ENCODE data around the gene COL25A1. TPM values are rescaled to one million over a fixed set of nuclear protein-coding genes. Genes with fewer than 3 reads are reported as not detected.

The COL25A1 gene
- total RNA-seq, 1 experiment from 2014 or later = 8.8 TPM

DNA sequence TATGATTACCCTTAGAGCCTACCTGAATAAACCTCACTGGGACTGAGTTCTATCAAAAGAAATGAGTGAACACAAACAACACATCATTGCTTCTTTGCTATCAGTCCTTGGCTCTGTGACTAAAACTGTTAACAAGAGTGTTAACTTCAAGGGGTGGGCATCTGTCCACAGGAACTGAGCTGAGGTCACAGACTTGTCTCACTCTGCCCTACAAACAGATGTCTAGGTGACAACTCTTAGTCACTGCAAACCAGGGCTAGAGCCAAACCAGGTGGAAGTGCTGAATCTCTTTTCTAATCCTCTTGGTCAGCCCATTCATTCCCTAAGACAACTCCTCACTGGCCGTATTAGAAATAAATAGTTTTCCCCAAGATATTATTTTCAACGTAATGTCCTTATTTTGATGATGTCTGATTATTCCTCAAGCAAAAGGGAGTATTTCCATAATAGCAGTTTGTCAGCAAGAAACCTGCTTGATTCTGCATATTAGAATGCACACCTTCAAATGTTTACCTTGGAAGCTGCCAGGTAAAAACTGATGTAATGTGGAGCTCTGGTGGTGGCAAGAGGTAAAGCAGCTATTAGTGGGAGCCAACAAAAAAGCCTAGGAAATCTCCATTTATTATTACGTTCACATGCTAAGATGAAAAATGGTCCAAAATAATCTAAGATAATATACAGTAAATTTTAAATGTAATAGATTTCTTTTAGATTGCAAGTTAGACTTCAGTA lies 4.0 kb downstream of the COL25A1 start:
- Histone ChIP-seq H3K4me3 (ENCODE audit: low read depth, low read length, poor library complexity, severe bottlenecking) (no peak overlapping the region), H3K4me1 (ENCODE audit: insufficient read depth, low read length, poor library complexity, severe bottlenecking) (peaks cover 32% of the 10 kb centered on the region), H3K36me3 (ENCODE audit: insufficient read depth, low read length, poor library complexity, severe bottlenecking) (no peaks in the 10 kb centered on the region), H3K27me3 (replicated peaks; ENCODE audit: insufficient read depth, low read depth, low read length, poor library complexity) (peaks cover 23% of the 10 kb centered on the region), H3K9me3 (ENCODE audit: low read depth, low read length, poor library complexity, severe bottlenecking) (no peaks in the 10 kb centered on the region), H3K27ac (ENCODE audit: low read depth, low read length, poor library complexity, severe bottlenecking) (no peak overlapping the region)
- CTCF ChIA-PET = interaction anchor here (0.6 to 0.9 kb wide), 2 partner anchors 84 to 310 kb away, joined by 3 to 4 read pairs; no protein-coding TSS in a partner anchor
- POLR2A ChIA-PET (ENCODE audit: low non-redundant PET) = no interaction called here
- DNase-seq (ENCODE audit: low spot score) = no peak
- TF ChIP-seq EZH2 (IDR thresholded peaks at IDR 0.05; ENCODE audit: borderline replicate concordance, low read depth, low read length, poor library complexity, severe bottlenecking) = no peak
- TF ChIP-seq, protein P1, sequence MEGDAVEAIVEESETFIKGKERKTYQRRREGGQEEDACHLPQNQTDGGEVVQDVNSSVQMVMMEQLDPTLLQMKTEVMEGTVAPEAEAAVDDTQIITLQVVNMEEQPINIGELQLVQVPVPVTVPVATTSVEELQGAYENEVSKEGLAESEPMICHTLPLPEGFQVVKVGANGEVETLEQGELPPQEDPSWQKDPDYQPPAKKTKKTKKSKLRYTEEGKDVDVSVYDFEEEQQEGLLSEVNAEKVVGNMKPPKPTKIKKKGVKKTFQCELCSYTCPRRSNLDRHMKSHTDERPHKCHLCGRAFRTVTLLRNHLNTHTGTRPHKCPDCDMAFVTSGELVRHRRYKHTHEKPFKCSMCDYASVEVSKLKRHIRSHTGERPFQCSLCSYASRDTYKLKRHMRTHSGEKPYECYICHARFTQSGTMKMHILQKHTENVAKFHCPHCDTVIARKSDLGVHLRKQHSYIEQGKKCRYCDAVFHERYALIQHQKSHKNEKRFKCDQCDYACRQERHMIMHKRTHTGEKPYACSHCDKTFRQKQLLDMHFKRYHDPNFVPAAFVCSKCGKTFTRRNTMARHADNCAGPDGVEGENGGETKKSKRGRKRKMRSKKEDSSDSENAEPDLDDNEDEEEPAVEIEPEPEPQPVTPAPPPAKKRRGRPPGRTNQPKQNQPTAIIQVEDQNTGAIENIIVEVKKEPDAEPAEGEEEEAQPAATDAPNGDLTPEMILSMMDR (conservative IDR thresholded peaks at IDR 0.05; ENCODE audit: low read depth, low read length) = peak; percentile 68
- BruUV-seq (replicated peaks) = no TSS peak
- intact Hi-C loops (cut with micrococcal nuclease; ENCODE audit: unreplicated experiment) = loop anchor here (10.0 kb wide), 4 partner anchors 134 to 624 kb away; no protein-coding TSS in a partner anchor

DNA sequence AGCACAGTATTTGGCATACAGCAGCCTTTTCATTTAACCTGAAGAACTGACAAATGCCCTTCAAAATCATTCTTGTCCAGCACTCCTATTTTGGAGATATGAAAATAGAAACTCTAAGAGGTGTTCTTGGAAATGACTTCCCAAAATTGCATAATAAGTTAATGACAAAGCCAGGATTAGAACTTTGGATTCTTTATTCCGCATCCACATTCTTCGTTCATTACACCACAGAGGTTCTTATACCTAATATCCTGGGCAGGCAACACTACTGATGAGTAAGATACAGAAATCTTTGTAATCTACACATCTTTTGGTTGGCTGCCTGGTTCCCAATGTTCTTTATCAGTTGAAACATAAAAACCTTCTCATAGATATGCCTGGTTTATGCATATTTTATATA lies 5.9 kb downstream of the COL25A1 start:
- TF ChIP-seq, protein P1 (conservative IDR thresholded peaks at IDR 0.05; ENCODE audit: low read depth, low read length) = no peak
- no peak for TF ChIP-seq EZH2 (IDR thresholded peaks at IDR 0.05; ENCODE audit: borderline replicate concordance, low read depth, low read length, poor library complexity, severe bottlenecking)
- Histone ChIP-seq H3K36me3 (ENCODE audit: insufficient read depth, low read length, poor library complexity, severe bottlenecking) (no peaks in the 10 kb centered on the region), H3K4me3 (ENCODE audit: low read depth, low read length, poor library complexity, severe bottlenecking) (no peak overlapping the region), H3K27me3 (replicated peaks; ENCODE audit: insufficient read depth, low read depth, low read length, poor library complexity) (peaks cover 18% of the 10 kb centered on the region), H3K4me1 (ENCODE audit: insufficient read depth, low read length, poor library complexity, severe bottlenecking) (peaks cover 40% of the 10 kb centered on the region), H3K27ac (ENCODE audit: low read depth, low read length, poor library complexity, severe bottlenecking) (no peak overlapping the region), H3K9me3 (ENCODE audit: low read depth, low read length, poor library complexity, severe bottlenecking) (no peaks in the 10 kb centered on the region)
- ChIA-PET POLR2A (ENCODE audit: low non-redundant PET) (no interaction called here), CTCF (interaction anchor here (0.6 kb wide), 1 partner anchor 162 kb away, joined by 4 read pairs; no protein-coding TSS in a partner anchor)
- no TSS peak for BruUV-seq (replicated peaks)
- intact Hi-C loops (cut with micrococcal nuclease; ENCODE audit: unreplicated experiment) = loop anchor here (10.0 kb wide), 4 partner anchors 132 to 622 kb away; no protein-coding TSS in a partner anchor
- DNase-seq (ENCODE audit: low spot score) = no peak

DNA sequence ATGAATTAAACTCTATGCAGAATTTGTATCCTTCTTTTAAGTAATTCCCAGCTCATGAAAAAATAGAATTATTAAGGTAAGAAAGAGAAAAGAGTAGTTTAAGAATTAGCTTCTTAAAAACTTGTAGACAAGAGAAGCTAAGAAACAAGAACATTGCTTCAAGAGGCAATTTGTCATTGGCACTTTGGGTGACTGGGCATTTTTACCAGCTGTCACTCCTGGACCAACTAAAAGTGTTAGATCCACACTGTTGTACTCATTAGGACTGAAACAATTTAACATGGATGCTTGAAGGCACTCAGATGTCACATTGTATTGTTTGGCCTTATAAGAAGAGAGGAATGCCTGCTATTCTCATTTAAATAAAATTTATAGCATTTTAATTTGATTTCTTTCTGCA lies 7.4 kb downstream of the COL25A1 start:
- intact Hi-C loops (cut with micrococcal nuclease; ENCODE audit: unreplicated experiment) = loop anchor here (2.0 to 10.0 kb wide), 5 partner anchors 130 to 620 kb away; no protein-coding TSS in a partner anchor
- Histone ChIP-seq H3K4me3 (ENCODE audit: low read depth, low read length, poor library complexity, severe bottlenecking) (no peak overlapping the region), H3K9me3 (ENCODE audit: low read depth, low read length, poor library complexity, severe bottlenecking) (no peaks in the 10 kb centered on the region), H3K36me3 (ENCODE audit: insufficient read depth, low read length, poor library complexity, severe bottlenecking) (no peaks in the 10 kb centered on the region), H3K27me3 (replicated peaks; ENCODE audit: insufficient read depth, low read depth, low read length, poor library complexity) (peaks cover 4% of the 10 kb centered on the region), H3K4me1 (ENCODE audit: insufficient read depth, low read length, poor library complexity, severe bottlenecking) (peaks cover 44% of the 10 kb centered on the region), H3K27ac (ENCODE audit: low read depth, low read length, poor library complexity, severe bottlenecking) (peak overlapping the region; percentile 33)
- ChIA-PET POLR2A (ENCODE audit: low non-redundant PET) (interaction anchor here (0.5 kb wide), 1 partner anchor 189 kb away, joined by 5 read pairs; no protein-coding TSS in a partner anchor), CTCF (interaction anchor here (0.7 kb wide), 1 partner anchor 10 kb away, joined by 3 read pairs; no protein-coding TSS in a partner anchor)
- TF ChIP-seq, protein P1 (conservative IDR thresholded peaks at IDR 0.05; ENCODE audit: low read depth, low read length) = no peak
- no peak for TF ChIP-seq EZH2 (IDR thresholded peaks at IDR 0.05; ENCODE audit: borderline replicate concordance, low read depth, low read length, poor library complexity, severe bottlenecking)
- BruUV-seq (replicated peaks) = no TSS peak
- peak; percentile 72 for DNase-seq (ENCODE audit: low spot score)
